ENCODE data around the gene TPRG1. TPM values are rescaled to one million over a fixed set of nuclear protein-coding genes. Genes with fewer than 3 reads are reported as not detected.

TPRG1 gene
- total and polyA plus RNA-seq, 4 donors: 1.0 to 46.6 (median 6.9) TPM

- DNase-seq (ENCODE audit: low spot score): no peak
Observed at GRCh38 chr3:189186101-189186500, 14.3 kb downstream of the TPRG1 start.

GRCh38 chr3:189188466-189188865 lies 16.7 kb downstream of the TPRG1 start:
- H3K9ac ChIP-seq (ENCODE audit: low read depth in 1 of 2, low read length in 2 of 2): no peak overlapping the region
- peaks cover 0 to 7% (median 3%) of the 10 kb centered on the region in 4 donors for H3K9me3 ChIP-seq (ENCODE audit: control insufficient read depth in 4 of 4, low read length in 3 of 4)
- no peaks in the 10 kb centered on the region for H3K4me1 ChIP-seq (ENCODE audit: control insufficient read depth in 4 of 4, insufficient read depth in 4 of 4, low read length in 3 of 4)
- no peaks in the 10 kb centered on the region for H3K27me3 ChIP-seq (ENCODE audit: control insufficient read depth in 4 of 4, insufficient read depth in 4 of 4, low read length in 3 of 4)
- no peak overlapping the region for H3K4me3 ChIP-seq (ENCODE audit: low read depth in 1 of 3, low read length in 3 of 3)
- no peak for DNase-seq (ENCODE audit: low spot score)
- TF ChIP-seq FOXA2 (IDR thresholded peaks at IDR 0.05) (no peak), GABPA (IDR thresholded peaks at IDR 0.05 in 1 of 2, conservative IDR thresholded peaks at IDR 0.05 in 1 of 2) (no peak), ZBTB33 (IDR thresholded peaks at IDR 0.05) (no peak)
- H3K27ac ChIP-seq (ENCODE audit: low read depth in 1 of 2, low read length in 2 of 2): no peak overlapping the region
- peaks cover 0 to 9% (median 1%) of the 10 kb centered on the region in 4 donors for H3K36me3 ChIP-seq (ENCODE audit: control insufficient read depth in 4 of 4, insufficient read depth in 3 of 4, low read depth in 1 of 4, low read length in 3 of 4)

More at GRCh38 chr3:189186101-189186500, 14.3 kb downstream of the TPRG1 start:
- Histone ChIP-seq H3K9ac (ENCODE audit: low read depth in 1 of 2, low read length in 2 of 2) (peak overlapping the region in 1 of 2 donors; percentile 13), H3K27me3 (ENCODE audit: control insufficient read depth in 4 of 4, insufficient read depth in 4 of 4, low read length in 3 of 4) (no peaks in the 10 kb centered on the region), H3K36me3 (ENCODE audit: control insufficient read depth in 4 of 4, insufficient read depth in 3 of 4, low read depth in 1 of 4, low read length in 3 of 4) (peaks cover 0 to 4% (median 2%) of the 10 kb centered on the region in 4 donors), H3K9me3 (ENCODE audit: control insufficient read depth in 4 of 4, low read length in 3 of 4) (no peaks in the 10 kb centered on the region), H3K4me3 (ENCODE audit: low read depth in 1 of 3, low read length in 3 of 3) (no peak overlapping the region), H3K27ac (ENCODE audit: low read depth in 1 of 2, low read length in 2 of 2) (no peak overlapping the region), H3K4me1 (ENCODE audit: control insufficient read depth in 4 of 4, insufficient read depth in 4 of 4, low read length in 3 of 4) (no peaks in the 10 kb centered on the region)
- TF ChIP-seq REST (IDR thresholded peaks at IDR 0.05): peak; percentile 67
- no peak for TF ChIP-seq HNF4A (conservative IDR thresholded peaks at IDR 0.05)
- WGBS: 68% methylated on average over 4 of the region's 4 CpGs

GRCh38 chr3:189192725-189193124 lies 21.0 kb downstream of the TPRG1 start:
- Histone ChIP-seq H3K9me3 (ENCODE audit: control insufficient read depth in 4 of 4, low read length in 3 of 4) (peaks cover 0 to 7% (median 3%) of the 10 kb centered on the region in 4 donors), H3K27me3 (ENCODE audit: control insufficient read depth in 4 of 4, insufficient read depth in 4 of 4, low read length in 3 of 4) (no peaks in the 10 kb centered on the region), H3K27ac (ENCODE audit: low read depth in 1 of 2, low read length in 2 of 2) (no peak overlapping the region), H3K9ac (ENCODE audit: low read depth in 1 of 2, low read length in 2 of 2) (no peak overlapping the region), H3K36me3 (ENCODE audit: control insufficient read depth in 4 of 4, insufficient read depth in 3 of 4, low read depth in 1 of 4, low read length in 3 of 4) (peaks cover 0 to 12% (median 4%) of the 10 kb centered on the region in 4 donors), H3K4me1 (ENCODE audit: control insufficient read depth in 4 of 4, insufficient read depth in 4 of 4, low read length in 3 of 4) (no peaks in the 10 kb centered on the region), H3K4me3 (ENCODE audit: low read depth in 1 of 3, low read length in 3 of 3) (no peak overlapping the region)
- no peak for DNase-seq (ENCODE audit: low spot score)
- no peak for TF ChIP-seq MAX (IDR thresholded peaks at IDR 0.05)

- 94% methylated on average over 5 of the region's 5 CpGs for WGBS
- H3K9ac ChIP-seq (ENCODE audit: low read depth in 1 of 2, low read length in 2 of 2): no peak overlapping the region
- DNase-seq (ENCODE audit: low spot score): no peak
- H3K4me3 ChIP-seq (ENCODE audit: low read depth in 1 of 3, low read length in 3 of 3): no peak overlapping the region
- H3K36me3 ChIP-seq (ENCODE audit: control insufficient read depth in 4 of 4, insufficient read depth in 3 of 4, low read depth in 1 of 4, low read length in 3 of 4): peaks cover 0 to 12% (median 3%) of the 10 kb centered on the region in 4 donors
- H3K4me1 ChIP-seq (ENCODE audit: control insufficient read depth in 4 of 4, insufficient read depth in 4 of 4, low read length in 3 of 4): no peaks in the 10 kb centered on the region
- H3K9me3 ChIP-seq (ENCODE audit: control insufficient read depth in 4 of 4, low read length in 3 of 4): peaks cover 0 to 7% (median 3%) of the 10 kb centered on the region in 4 donors
- TF ChIP-seq TAF1 (conservative IDR thresholded peaks at IDR 0.05) (no peak), RXRA (IDR thresholded peaks at IDR 0.05) (no peak), MAX (IDR thresholded peaks at IDR 0.05) (no peak), CTCF (IDR thresholded peaks at IDR 0.05; ENCODE audit: low read depth, low read length, missing input control) (no peak), ZBTB33 (IDR thresholded peaks at IDR 0.05) (no peak), HNF4A (conservative IDR thresholded peaks at IDR 0.05) (no peak), GABPA (IDR thresholded peaks at IDR 0.05 in 1 of 2, conservative IDR thresholded peaks at IDR 0.05 in 1 of 2) (no peak), NR2F2 (IDR thresholded peaks at IDR 0.05) (no peak), ATF3 (IDR thresholded peaks at IDR 0.05) (no peak)
- H3K27ac ChIP-seq (ENCODE audit: low read depth in 1 of 2, low read length in 2 of 2): no peak overlapping the region
- no peaks in the 10 kb centered on the region for H3K27me3 ChIP-seq (ENCODE audit: control insufficient read depth in 4 of 4, insufficient read depth in 4 of 4, low read length in 3 of 4)
Observed at GRCh38 chr3:189195302-189195701, 23.5 kb downstream of the TPRG1 start.

All from liver (tissue), 9 donors.